Body of pancreas (tissue), 4 donors: Measurements from ENCODE around the gene CTSF.

Experiments
- POLR2A ChIP-seq, 3 donors: fragments of 450-650 bp; IDR thresholded peaks; one replicate each; pipeline ENCODE4 v1.6.1; 2016; ENCODE audit warnings: antibody characterized with exemption in 3 of 3, mild to moderate bottlenecking in 2 of 3
- TF ChIP-seq, protein P1 (sequence below), 7 experiments: fragments of 450-650 bp in 4 of 7; fragments of 200-600 bp in 3 of 7; sonication (generic) in 3 of 7; IDR thresholded peaks; one replicate each; pipeline ENCODE4 v1.5.1; 2016 to 2019; ENCODE audit warnings: antibody characterized with exemption in 7 of 7

DNA sequence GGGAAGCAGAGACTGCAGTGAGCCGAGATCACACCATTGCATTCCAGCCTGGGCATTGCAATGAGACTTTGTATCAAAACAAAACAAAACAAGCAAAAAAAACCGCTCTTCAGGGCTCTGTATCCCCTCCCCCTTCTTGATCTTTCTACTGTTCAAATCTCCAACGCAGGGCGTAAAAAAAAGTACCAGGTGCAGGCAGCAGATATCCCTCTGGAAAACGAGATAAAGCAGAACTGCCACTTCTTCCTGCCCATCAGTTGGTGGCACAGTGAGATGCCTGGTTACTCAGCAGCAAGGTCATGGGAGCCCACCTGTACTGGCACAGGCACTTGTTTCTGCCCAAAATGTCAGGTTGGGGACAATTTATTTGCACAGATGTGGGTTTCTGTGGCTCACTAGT lies 35.7 kb upstream of the CTSF start:
- TF ChIP-seq, protein P1, sequence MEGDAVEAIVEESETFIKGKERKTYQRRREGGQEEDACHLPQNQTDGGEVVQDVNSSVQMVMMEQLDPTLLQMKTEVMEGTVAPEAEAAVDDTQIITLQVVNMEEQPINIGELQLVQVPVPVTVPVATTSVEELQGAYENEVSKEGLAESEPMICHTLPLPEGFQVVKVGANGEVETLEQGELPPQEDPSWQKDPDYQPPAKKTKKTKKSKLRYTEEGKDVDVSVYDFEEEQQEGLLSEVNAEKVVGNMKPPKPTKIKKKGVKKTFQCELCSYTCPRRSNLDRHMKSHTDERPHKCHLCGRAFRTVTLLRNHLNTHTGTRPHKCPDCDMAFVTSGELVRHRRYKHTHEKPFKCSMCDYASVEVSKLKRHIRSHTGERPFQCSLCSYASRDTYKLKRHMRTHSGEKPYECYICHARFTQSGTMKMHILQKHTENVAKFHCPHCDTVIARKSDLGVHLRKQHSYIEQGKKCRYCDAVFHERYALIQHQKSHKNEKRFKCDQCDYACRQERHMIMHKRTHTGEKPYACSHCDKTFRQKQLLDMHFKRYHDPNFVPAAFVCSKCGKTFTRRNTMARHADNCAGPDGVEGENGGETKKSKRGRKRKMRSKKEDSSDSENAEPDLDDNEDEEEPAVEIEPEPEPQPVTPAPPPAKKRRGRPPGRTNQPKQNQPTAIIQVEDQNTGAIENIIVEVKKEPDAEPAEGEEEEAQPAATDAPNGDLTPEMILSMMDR (IDR thresholded peaks at IDR 0.05) = no peak
- no peak for TF ChIP-seq POLR2A (IDR thresholded peaks at IDR 0.05)
